Liver (tissue), 9 donors: ENCODE results near the gene HEATR5A. TPM values are rescaled to one million over a fixed set of nuclear protein-coding genes. Genes with fewer than 3 reads are reported as not detected.
"Not testable (repeated sequence)": the region's sequence is repeated elsewhere in the genome, so short reads cannot be mapped to it uniquely, and the experiment has no call there.

ENCODE experiments used
- DNase-seq: peaks from one replicate; pipeline ENCODE4 v3.0.0-alpha.2; 2017; ENCODE audit warnings: low spot score
- H3K27ac ChIP-seq, 2 donors: one replicate each; pipeline ENCODE4 v1.7.0; 2013; ENCODE audit warnings: inconsistent platforms in 2 of 2, low read length in 2 of 2, control low read depth in 1 of 2, low read depth in 1 of 2, mild to moderate bottlenecking in 1 of 2
- H3K27me3 ChIP-seq, 4 donors: one replicate each; pipeline versions ENCODE4 v1.6.1 to v1.7.0; 2013; ENCODE audit warnings: low read length in 3 of 4, inconsistent platforms in 1 of 4, mild to moderate bottlenecking in 1 of 4, moderate library complexity in 1 of 4; ENCODE audit not compliant: control insufficient read depth in 4 of 4, insufficient read depth in 4 of 4
- H3K36me3 ChIP-seq, 4 donors: one replicate each; pipeline versions ENCODE4 v1.6.1 to v1.7.0; 2013; ENCODE audit warnings: low read length in 3 of 4, mild to moderate bottlenecking in 3 of 4, low read depth in 1 of 4, moderate library complexity in 1 of 4; ENCODE audit not compliant: control insufficient read depth in 4 of 4, insufficient read depth in 3 of 4
- H3K4me1 ChIP-seq, 4 donors: one replicate each; pipeline versions ENCODE4 v1.6.1 to v1.7.0; 2013; ENCODE audit warnings: low read length in 3 of 4, mild to moderate bottlenecking in 3 of 4, moderate library complexity in 1 of 4; ENCODE audit not compliant: control insufficient read depth in 4 of 4, insufficient read depth in 4 of 4
- H3K4me3 ChIP-seq, 3 donors: one replicate each; pipeline versions ENCODE4 v1.6.1 to v1.7.0; 2013; ENCODE audit warnings: low read length in 3 of 3, control low read depth in 1 of 3, low read depth in 1 of 3, mild to moderate bottlenecking in 1 of 3
- H3K9ac ChIP-seq, 2 donors: one replicate each; pipeline ENCODE4 v1.7.0; 2013; ENCODE audit warnings: low read length in 2 of 2, mild to moderate bottlenecking in 2 of 2, moderate library complexity in 2 of 2, control low read depth in 1 of 2, low read depth in 1 of 2
- H3K9me3 ChIP-seq, 4 donors: one replicate each; pipeline versions ENCODE4 v1.6.1 to v1.7.0; 2013; ENCODE audit warnings: low read length in 3 of 4; ENCODE audit not compliant: control insufficient read depth in 4 of 4
- CTCF ChIP-seq: fragments of 150-350 bp; IDR thresholded peaks from 2 replicates; pipeline ENCODE4 v1.5.1; 2017; ENCODE audit warnings: improper control_type of control experiment, low read depth, low read length; ENCODE audit not compliant: missing input control
- EGR1 ChIP-seq, 2 donors: IDR thresholded peaks; 2 replicates each; pipeline ENCODE4 v1.6.1; 2016 to 2018; ENCODE audit warnings: antibody characterized with exemption in 2 of 2, low read depth in 2 of 2
- FOXA1 ChIP-seq: IDR thresholded peaks from 2 replicates; pipeline ENCODE4 v1.6.1; 2016; ENCODE audit warnings: antibody characterized with exemption
- FOXA2 ChIP-seq: IDR thresholded peaks from 2 replicates; pipeline ENCODE4 v1.6.1; 2016; ENCODE audit warnings: antibody characterized with exemption
- HNF4G ChIP-seq: IDR thresholded peaks from 2 replicates; pipeline ENCODE4 v1.6.1; 2016; ENCODE audit warnings: antibody characterized with exemption
- RAD21 ChIP-seq, 2 donors: IDR thresholded peaks; 2 replicates each; pipeline ENCODE4 v1.6.1; 2016; ENCODE audit warnings: antibody characterized with exemption in 2 of 2, mild to moderate bottlenecking in 2 of 2
- RXRA ChIP-seq, 2 donors: IDR thresholded peaks; 2 replicates each; pipeline ENCODE4 v1.6.1; 2017 to 2018; ENCODE audit warnings: antibody characterized with exemption in 2 of 2, mild to moderate bottlenecking in 1 of 2
- TAF1 ChIP-seq: conservative IDR thresholded peaks from 2 replicates; pipeline ENCODE4 v1.6.1; 2016; ENCODE audit warnings: antibody characterized with exemption, mild to moderate bottlenecking
- ZBTB33 ChIP-seq: IDR thresholded peaks from 2 replicates; pipeline ENCODE4 v1.6.1; 2016; ENCODE audit warnings: antibody characterized with exemption
- WGBS: extraction: QIAGEN DNeasy Blood & Tissue Kit; methylation state at CpG from one replicate; pipeline ENCODE4 v1.1.7; 2013; 5-methylcytosine and 5-hydroxymethylcytosine counted together
- polyA plus RNA-seq, 2 donors: library from polyadenylated mRNA; stranded (reverse) in 1 of 2; unstranded in 1 of 2; fragments of 200-250 nt in 1 of 2; fragments of >200 nt in 1 of 2; fragmentation: Nextera tagmentation in 1 of 2; extraction: Ambion mirVana in 1 of 2; gene quantifications; one replicate each; pipeline versions ENCODE4 v1.2.1 to v1.2.3, GENCODE V29; 2013 to 2015
- total RNA-seq, 2 donors: library from RNA; depleted of rRNA; stranded (reverse); fragments of >200 nt; gene quantifications; one replicate each; pipeline ENCODE4 v1.2.3, GENCODE V29; 2014
- TF ChIP-seq, protein P1 (sequence below): IDR thresholded peaks from 2 replicates; pipeline ENCODE4 v1.6.1; 2016; ENCODE audit warnings: antibody characterized with exemption
- TF ChIP-seq, protein P2 (sequence below): IDR thresholded peaks from 2 replicates; pipeline ENCODE4 v1.6.1; 2016; ENCODE audit warnings: antibody characterized with exemption, mild to moderate bottlenecking
- donor health status: healthy.
- donor health status: healthy.
- donor health status: healthy.
- donor health status: healthy.
- donor health status: healthy.

Gene HEATR5A
- total and polyA plus RNA-seq, 4 donors: 7.3 to 22.8 (median 10.1) TPM

GRCh38 chr14:31312934-31313333 lies 107.4 kb downstream of the HEATR5A start:
- H3K4me3 ChIP-seq: no peak overlapping the region
- no peaks in the 10 kb centered on the region for H3K4me1 ChIP-seq
- WGBS: 82% methylated on average over 1 of the region's 1 CpG
- H3K27ac ChIP-seq: no peak overlapping the region
- TF ChIP-seq CTCF (no peak), RAD21 (IDR thresholded peaks at IDR 0.05) (no peak), TAF1 (no peak), RXRA (IDR thresholded peaks at IDR 0.05) (no peak), FOXA2 (no peak), EGR1 (IDR thresholded peaks at IDR 0.05; ENCODE audit: low read depth in 2 of 2) (no peak)
- TF ChIP-seq, protein P1, sequence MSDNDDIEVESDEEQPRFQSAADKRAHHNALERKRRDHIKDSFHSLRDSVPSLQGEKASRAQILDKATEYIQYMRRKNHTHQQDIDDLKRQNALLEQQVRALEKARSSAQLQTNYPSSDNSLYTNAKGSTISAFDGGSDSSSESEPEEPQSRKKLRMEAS: no peak
- TF ChIP-seq, protein P2, sequence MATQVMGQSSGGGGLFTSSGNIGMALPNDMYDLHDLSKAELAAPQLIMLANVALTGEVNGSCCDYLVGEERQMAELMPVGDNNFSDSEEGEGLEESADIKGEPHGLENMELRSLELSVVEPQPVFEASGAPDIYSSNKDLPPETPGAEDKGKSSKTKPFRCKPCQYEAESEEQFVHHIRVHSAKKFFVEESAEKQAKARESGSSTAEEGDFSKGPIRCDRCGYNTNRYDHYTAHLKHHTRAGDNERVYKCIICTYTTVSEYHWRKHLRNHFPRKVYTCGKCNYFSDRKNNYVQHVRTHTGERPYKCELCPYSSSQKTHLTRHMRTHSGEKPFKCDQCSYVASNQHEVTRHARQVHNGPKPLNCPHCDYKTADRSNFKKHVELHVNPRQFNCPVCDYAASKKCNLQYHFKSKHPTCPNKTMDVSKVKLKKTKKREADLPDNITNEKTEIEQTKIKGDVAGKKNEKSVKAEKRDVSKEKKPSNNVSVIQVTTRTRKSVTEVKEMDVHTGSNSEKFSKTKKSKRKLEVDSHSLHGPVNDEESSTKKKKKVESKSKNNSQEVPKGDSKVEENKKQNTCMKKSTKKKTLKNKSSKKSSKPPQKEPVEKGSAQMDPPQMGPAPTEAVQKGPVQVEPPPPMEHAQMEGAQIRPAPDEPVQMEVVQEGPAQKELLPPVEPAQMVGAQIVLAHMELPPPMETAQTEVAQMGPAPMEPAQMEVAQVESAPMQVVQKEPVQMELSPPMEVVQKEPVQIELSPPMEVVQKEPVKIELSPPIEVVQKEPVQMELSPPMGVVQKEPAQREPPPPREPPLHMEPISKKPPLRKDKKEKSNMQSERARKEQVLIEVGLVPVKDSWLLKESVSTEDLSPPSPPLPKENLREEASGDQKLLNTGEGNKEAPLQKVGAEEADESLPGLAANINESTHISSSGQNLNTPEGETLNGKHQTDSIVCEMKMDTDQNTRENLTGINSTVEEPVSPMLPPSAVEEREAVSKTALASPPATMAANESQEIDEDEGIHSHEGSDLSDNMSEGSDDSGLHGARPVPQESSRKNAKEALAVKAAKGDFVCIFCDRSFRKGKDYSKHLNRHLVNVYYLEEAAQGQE: no peak
- H3K36me3 ChIP-seq: peaks cover 2 to 18% (median 13%) of the 10 kb centered on the region in 4 donors
- DNase-seq: no peak
- H3K27me3 ChIP-seq: no peaks in the 10 kb centered on the region
- H3K9me3 ChIP-seq: no peaks in the 10 kb centered on the region
- no peak overlapping the region for H3K9ac ChIP-seq

GRCh38 chr14:31312370-31312769 lies 108.0 kb downstream of the HEATR5A start:
- not testable (repeated sequence) for H3K27ac ChIP-seq, H3K27me3 ChIP-seq, H3K9me3 ChIP-seq, H3K4me3 ChIP-seq, H3K4me1 ChIP-seq, DNase-seq, H3K9ac ChIP-seq
- 97% methylated on average over 6 of the region's 6 CpGs for WGBS
- peaks cover 3 to 18% (median 13%) of the 10 kb centered on the region in 4 donors for H3K36me3 ChIP-seq

DNA sequence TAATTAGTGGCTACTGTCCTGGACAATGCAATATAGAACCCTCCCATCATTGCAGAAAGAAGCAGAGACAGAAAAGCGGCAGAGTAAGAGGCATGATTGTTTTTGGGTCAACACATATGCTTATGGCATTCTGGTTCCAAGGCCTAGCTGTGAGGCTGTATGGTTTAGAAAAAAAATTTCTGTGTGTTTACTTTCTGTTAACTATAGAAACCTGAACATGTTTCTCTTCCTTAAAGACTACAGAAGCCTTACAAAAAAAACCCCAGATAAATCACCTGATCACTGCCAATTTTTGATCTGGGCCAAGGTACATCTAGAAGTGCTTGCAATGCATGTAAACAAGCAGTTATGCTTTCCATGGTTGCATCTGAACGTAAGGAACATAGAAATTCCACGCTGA lies 112.7 kb downstream of the HEATR5A start:
- no peak for TF ChIP-seq TAF1
- TF ChIP-seq HNF4G: no peak
- TF ChIP-seq FOXA1: no peak
- TF ChIP-seq ZBTB33: no peak
- H3K27me3 ChIP-seq: no peaks in the 10 kb centered on the region
- no peak overlapping the region for H3K4me3 ChIP-seq
- WGBS: 77% methylated on average over 3 of the region's 3 CpGs
- DNase-seq: no peak
- H3K9ac ChIP-seq: no peak overlapping the region
- peaks cover 0 to 3% (median 0%) of the 10 kb centered on the region in 4 donors for H3K4me1 ChIP-seq
- no peak overlapping the region for H3K27ac ChIP-seq
- peaks cover 8 to 14% (median 12%) of the 10 kb centered on the region in 4 donors for H3K36me3 ChIP-seq
- H3K9me3 ChIP-seq: no peaks in the 10 kb centered on the region
